A673 (cell line): Measurements from ENCODE around the gene ADGRF4.

Experiments used
- CTCF ChIP-seq: fragments of 300-800, 200-600 bp; sonication (generic); conservative IDR thresholded peaks from 2 replicates; pipeline ENCODE4 v1.5.1; 2017; ENCODE audit warnings: low read depth, mild to moderate bottlenecking, antibody characterized with exemption, low read length, moderate library complexity, mixed read lengths
- EZH2 ChIP-seq: fragments of 200-600 bp; sonication (generic); IDR thresholded peaks from 2 replicates; pipeline ENCODE4 v1.6.1; 2017; ENCODE audit warnings: borderline replicate concordance, low read depth, mild to moderate bottlenecking, mixed read lengths, antibody characterized with exemption, low read length; ENCODE audit not compliant: poor library complexity, severe bottlenecking

- no peak for TF ChIP-seq EZH2
- TF ChIP-seq CTCF, result no peak
Observed at GRCh38 chr6:47769982-47770381, 71.6 kb downstream of the ADGRF4 start.
